GM18909 (cell line): Measurements from ENCODE around the gene TDG.
"Not testable (repeated sequence)": the region's sequence is repeated elsewhere in the genome, so short reads cannot be mapped to it uniquely, and the experiment has no call there.

Source experiments
- ATAC-seq: cut with Tn5 transposase; IDR thresholded peaks from one replicate; pipeline ENCODE4 v1.9.1; 2021; ENCODE audit warnings: mild to moderate bottlenecking; ENCODE audit not compliant: unreplicated experiment, poor library complexity

Gene TDG

GRCh38 chr12:104012331-104012730 lies 46.7 kb downstream of the TDG start:
- no peak for ATAC-seq

- not testable (repeated sequence) for ATAC-seq
These were observed 56.2 kb downstream of the TDG start for GRCh38 chr12:104021862-104022261.

GRCh38 chr12:104022786-104023185 lies 57.1 kb downstream of the TDG start:
- ATAC-seq, result no peak

GRCh38 chr12:104023710-104024109 lies 58.0 kb downstream of the TDG start:
- no peak for ATAC-seq

- ATAC-seq, result no peak
These were observed 58.7 kb downstream of the TDG start for GRCh38 chr12:104024348-104024747.

GRCh38 chr12:104025771-104026170 lies 60.1 kb downstream of the TDG start:
- ATAC-seq, result no peak

GRCh38 chr12:104026841-104027599 lies 61.3 kb downstream of the TDG start:
- no peak for ATAC-seq

- ATAC-seq, result not testable (repeated sequence)
These were observed 64.9 kb downstream of the TDG start for GRCh38 chr12:104030596-104030995.

GRCh38 chr12:104036143-104036542 lies 70.5 kb downstream of the TDG start:
- not testable (repeated sequence) for ATAC-seq
